SK-N-SH (cell line): ENCODE data around the gene NLGN1. TPM values are rescaled to one million over a fixed set of nuclear protein-coding genes. Genes with fewer than 3 reads are reported as not detected.

ENCODE experiments used
- CTCF ChIA-PET: fragments of 300-600, 350-600 bp; formaldehyde crosslinking; extraction: SDS; loops from one replicate; lab custom pipeline; 2021; lab: Yijun Ruan, JAX
- POLR2A ChIA-PET: fragments of 350-600 bp; sonication (Branson Sonifier 250); formaldehyde crosslinking; extraction: SDS; loops from one replicate; lab custom pipeline; 2020; ENCODE audit warnings: antibody characterized with exemption, inconsistent platforms; lab: Yijun Ruan, JAX
- DNase-seq: peaks from one replicate; pipeline ENCODE4 v3.0.0; 2012
- H2AFZ ChIP-seq: fragments of 200-600 bp; sonication (generic); 2 replicates; pipeline ENCODE4 v1.8.1; 2016; ENCODE audit warnings: antibody characterized with exemption, mild to moderate bottlenecking, low read depth
- H3F3A ChIP-seq: fragments of 200-600 bp; sonication (generic); replicated peaks from 2 replicates; pipeline ENCODE3; 2016; ENCODE audit warnings: antibody characterized with exemption, mild to moderate bottlenecking; ENCODE audit not compliant: insufficient read depth
- H3K27ac ChIP-seq, 2 experiments: fragments of 200-500 bp in 1 of 2; fragments of 200-600 bp in 1 of 2; sonication (Bioruptor generic) in 1 of 2; sonication (generic), shearing (Covaris generic) in 1 of 2; 2 replicates each; pipeline versions ENCODE4 v1.5.1 to v1.6.1; 2014 to 2016; ENCODE audit warnings: low read depth in 2 of 2, inconsistent platforms in 1 of 2, low read length in 1 of 2, mild to moderate bottlenecking in 1 of 2, mixed read lengths in 1 of 2
- H3K27me3 ChIP-seq: fragments of 200-600 bp; sonication (generic), shearing (Covaris generic); 2 replicates; pipeline ENCODE4 v1.6.1; 2016; ENCODE audit warnings: mixed run types; ENCODE audit not compliant: insufficient read depth
- H3K36me3 ChIP-seq, 2 experiments: fragments of 200-500 bp in 1 of 2; fragments of 200-600 bp in 1 of 2; sonication (Bioruptor generic) in 1 of 2; sonication (generic) in 1 of 2; replicated peaks in 1 of 2; 2 replicates each; pipeline versions ENCODE3 to v1.5.1; 2014 to 2016; ENCODE audit warnings: low read length in 1 of 2, mild to moderate bottlenecking in 1 of 2; ENCODE audit not compliant: insufficient read depth in 2 of 2, control insufficient read depth in 1 of 2
- H3K4me1 ChIP-seq, 2 experiments: fragments of 200-500 bp in 1 of 2; fragments of 200-600 bp in 1 of 2; sonication (Bioruptor generic) in 1 of 2; sonication (generic), shearing (Covaris generic) in 1 of 2; 2 replicates each; pipeline versions ENCODE4 v1.5.1 to v1.6.1; 2014 to 2016; ENCODE audit warnings: low read depth in 1 of 2, low read length in 1 of 2, mixed run types in 1 of 2; ENCODE audit not compliant: insufficient read depth in 2 of 2, control insufficient read depth in 1 of 2
- H3K4me2 ChIP-seq: fragments of 200-600 bp; sonication (generic), shearing (Covaris generic); 2 replicates; pipeline ENCODE4 v1.6.1; 2017; ENCODE audit warnings: mixed run types
- H3K4me3 ChIP-seq, 2 experiments: fragments of 200-500 bp in 1 of 2; fragments of 200-600 bp in 1 of 2; sonication (Bioruptor generic) in 1 of 2; sonication (generic), shearing (Covaris generic) in 1 of 2; 2 replicates each; pipeline versions ENCODE4 v1.5.1 to v1.8.1; 2014 to 2016; ENCODE audit warnings: low read depth in 2 of 2, inconsistent platforms in 1 of 2, low read length in 1 of 2, mild to moderate bottlenecking in 1 of 2, mixed read lengths in 1 of 2, moderate library complexity in 1 of 2
- H3K79me2 ChIP-seq: fragments of 200-600 bp; sonication (generic); 2 replicates; pipeline ENCODE4 v1.8.1; 2017; ENCODE audit warnings: mild to moderate bottlenecking; ENCODE audit not compliant: insufficient read depth
- H3K9ac ChIP-seq: fragments of 200-600 bp; sonication (generic); 2 replicates; pipeline ENCODE4 v1.6.1; 2017; ENCODE audit warnings: mixed run types
- H3K9me2 ChIP-seq: fragments of 200-600 bp; sonication (generic); 2 replicates; pipeline ENCODE4 v1.6.1; 2017; ENCODE audit warnings: mixed run types
- H3K9me3 ChIP-seq: fragments of 200-600 bp; sonication (generic); 2 replicates; pipeline ENCODE4 v1.6.1; 2017; ENCODE audit warnings: mixed run types, mild to moderate bottlenecking, moderate library complexity
- H4K20me1 ChIP-seq: fragments of 200-600 bp; sonication (generic); 2 replicates; pipeline ENCODE4 v1.6.1; 2017; ENCODE audit warnings: mild to moderate bottlenecking, mixed run types; ENCODE audit not compliant: insufficient read depth
- EP300 ChIP-seq, 2 experiments: IDR thresholded peaks; 2 replicates each; pipeline versions ENCODE4 v1.4.0 to v1.6.1; 2012; ENCODE audit warnings: borderline replicate concordance in 1 of 2, low read depth in 1 of 2, low read length in 1 of 2
- FOSL2 ChIP-seq: IDR thresholded peaks from 2 replicates; pipeline ENCODE4 v1.4.0; 2012; ENCODE audit warnings: low read depth, mild to moderate bottlenecking, moderate library complexity, borderline replicate concordance
- MAX ChIP-seq: IDR thresholded peaks from 2 replicates; pipeline ENCODE4 v1.4.0; 2012; ENCODE audit warnings: low read depth
- MEF2A ChIP-seq: IDR thresholded peaks from 2 replicates; pipeline ENCODE4 v1.4.0; 2012; ENCODE audit warnings: low read depth, borderline replicate concordance
- NFIC ChIP-seq: IDR thresholded peaks from 2 replicates; pipeline ENCODE4 v1.4.0; 2012; ENCODE audit warnings: borderline replicate concordance
- NRF1 ChIP-seq: IDR thresholded peaks from 2 replicates; pipeline ENCODE4 v1.6.1; 2012; ENCODE audit warnings: low read depth, mild to moderate bottlenecking, low read length
- PBX3 ChIP-seq: IDR thresholded peaks from 2 replicates; pipeline ENCODE4; 2012
- POLR2AphosphoS5 ChIP-seq: IDR thresholded peaks from 2 replicates; pipeline ENCODE4 v1.6.1; 2012; ENCODE audit warnings: low read depth, low read length
- RAD21 ChIP-seq: IDR thresholded peaks from 2 replicates; pipeline ENCODE4 v1.6.1; 2012; ENCODE audit warnings: mild to moderate bottlenecking, low read length
- RCOR1 ChIP-seq: fragments of 150-350 bp; IDR thresholded peaks from 2 replicates; pipeline ENCODE4 v1.6.1; 2017; ENCODE audit warnings: antibody characterized with exemption, low read length
- RFX5 ChIP-seq: IDR thresholded peaks from 2 replicates; pipeline ENCODE4 v1.6.1; 2012; ENCODE audit warnings: mild to moderate bottlenecking, improper control_type of control experiment, low read length
- RXRA ChIP-seq: IDR thresholded peaks from 2 replicates; pipeline ENCODE4 v1.4.0; 2012; ENCODE audit warnings: low read depth, mild to moderate bottlenecking, borderline replicate concordance
- TCF12 ChIP-seq: IDR thresholded peaks from 2 replicates; pipeline ENCODE4 v1.4.0; 2012
- TEAD4 ChIP-seq: IDR thresholded peaks from 2 replicates; pipeline ENCODE4 v1.4.0; 2012; ENCODE audit warnings: mild to moderate bottlenecking, borderline replicate concordance; ENCODE audit not compliant: insufficient read depth
- USF2 ChIP-seq: fragments of 150-350 bp; IDR thresholded peaks from 2 replicates; pipeline ENCODE4 v1.6.1; 2017; ENCODE audit warnings: antibody characterized with exemption, low read length, low read depth, borderline replicate concordance
- YY1 ChIP-seq: IDR thresholded peaks from 2 replicates; pipeline ENCODE4 v1.4.0; 2012; ENCODE audit warnings: low read depth, mild to moderate bottlenecking
- ZBTB33 ChIP-seq: IDR thresholded peaks from 2 replicates; pipeline ENCODE4 v1.4.0; 2012; ENCODE audit warnings: low read depth, borderline replicate concordance
- WGBS: methylation state at CpG from one replicate; pipeline ENCODE4 v1.1.6; 2017; ENCODE audit warnings: low lambda C conversion rate; 5-methylcytosine and 5-hydroxymethylcytosine counted together
- polyA plus RNA-seq, 3 experiments: library from polyadenylated mRNA; depleted of rRNA; stranded (reverse); fragments of >200 nt; gene quantifications; 2 replicates each; pipeline ENCODE4 v1.2.3, GENCODE V29; 2012

The NLGN1 gene
- polyA plus RNA-seq, 1 of the 3 experiments (the other 2 are of a cell fraction) = 1.5 TPM

- Histone ChIP-seq H3F3A (no peaks in the 10 kb centered on the region), H2AFZ (no peak overlapping the region), H4K20me1 (no peaks in the 10 kb centered on the region), H3K36me3 (no peaks in the 10 kb centered on the region), H3K9ac (no peak overlapping the region), H3K4me2 (no peak overlapping the region), H3K79me2 (no peaks in the 10 kb centered on the region), H3K27me3 (no peaks in the 10 kb centered on the region), H3K9me3 (no peaks in the 10 kb centered on the region), H3K4me3 (no peak overlapping the region), H3K9me2 (no peaks in the 10 kb centered on the region), H3K4me1 (no peaks in the 10 kb centered on the region), H3K27ac (no peak overlapping the region)
- POLR2A ChIA-PET = no interaction called here
- WGBS = 66% methylated on average over 7 of the region's 7 CpGs
- CTCF ChIA-PET = interaction anchor here (0.6 kb wide), 1 partner anchor 51 kb away, joined by 3 read pairs; no protein-coding TSS in a partner anchor
- TF ChIP-seq RXRA (no peak), MAX (no peak), MEF2A (no peak), FOSL2 (no peak), TEAD4 (no peak), TCF12 (no peak), EP300 (IDR thresholded peaks at IDR 0.05; ENCODE audit: borderline replicate concordance in 1 of 2, low read depth in 1 of 2, low read length in 1 of 2) (no peak), NRF1 (no peak), RAD21 (no peak), ZBTB33 (no peak), NFIC (no peak), PBX3 (no peak), RCOR1 (no peak), USF2 (no peak), POLR2AphosphoS5 (no peak)
- DNase-seq = no peak
Observed at GRCh38 chr3:174310475-174310983, 913.0 kb downstream of the NLGN1 start.

GRCh38 chr3:174315225-174315624, 917.7 kb downstream of the NLGN1 start:
- DNase-seq = no peak

More at GRCh38 chr3:174315225-174315624, 917.7 kb downstream of the NLGN1 start:
- Histone ChIP-seq H3K27me3 (no peaks in the 10 kb centered on the region), H3K4me3 (no peak overlapping the region), H3K4me1 (no peaks in the 10 kb centered on the region), H3K4me2 (no peak overlapping the region), H3K9ac (no peak overlapping the region), H3K79me2 (no peaks in the 10 kb centered on the region), H3K36me3 (no peaks in the 10 kb centered on the region), H3K27ac (no peak overlapping the region), H3K9me3 (peaks cover 3% of the 10 kb centered on the region; the same call in 1 of the 2 replicates), H4K20me1 (no peaks in the 10 kb centered on the region), H3K9me2 (no peaks in the 10 kb centered on the region), H2AFZ (no peak overlapping the region), H3F3A (no peaks in the 10 kb centered on the region)
- ChIA-PET POLR2A (no interaction called here), CTCF (no interaction called here)
- TF ChIP-seq YY1 = no peak
- TF ChIP-seq RFX5 = no peak
- TF ChIP-seq PBX3 = no peak
- 48% methylated on average over 2 of the region's 2 CpGs for WGBS
